Hepatocyte (in vitro differentiated cells): Measurements from ENCODE around the gene RNF17.

Experiments used
- EZH2 ChIP-seq: fragments of 200-600 bp; sonication (generic); IDR thresholded peaks from 2 replicates; pipeline ENCODE4 v1.6.1; 2016; ENCODE audit warnings: antibody characterized with exemption, mild to moderate bottlenecking, borderline replicate concordance
- TF ChIP-seq, protein P1 (sequence below): fragments of 200-600 bp; sonication (generic); IDR thresholded peaks from 2 replicates; pipeline ENCODE4 v1.5.1; 2016; ENCODE audit warnings: antibody characterized with exemption, mild to moderate bottlenecking; ENCODE audit not compliant: poor library complexity

DNA sequence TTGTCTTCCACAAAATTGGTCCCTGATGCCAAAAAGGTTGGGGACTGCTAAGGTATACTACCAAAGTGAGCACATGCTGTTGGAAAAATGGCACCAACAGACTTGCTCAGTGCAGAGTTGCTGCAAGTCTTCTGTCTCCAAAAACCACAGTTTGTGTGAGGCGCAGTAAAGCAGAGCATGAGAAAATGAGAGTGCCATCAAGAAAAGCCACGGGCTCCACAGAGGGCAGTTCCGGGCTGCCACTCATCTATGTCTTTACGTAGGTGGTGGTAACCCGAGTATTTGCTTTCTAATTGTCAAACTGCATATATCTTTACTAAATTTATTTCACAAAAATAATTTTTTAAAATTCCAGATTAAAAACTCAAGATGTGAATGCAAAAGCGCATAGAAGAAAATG is 123.8 kb downstream of the RNF17 start:
- TF ChIP-seq, protein P1, sequence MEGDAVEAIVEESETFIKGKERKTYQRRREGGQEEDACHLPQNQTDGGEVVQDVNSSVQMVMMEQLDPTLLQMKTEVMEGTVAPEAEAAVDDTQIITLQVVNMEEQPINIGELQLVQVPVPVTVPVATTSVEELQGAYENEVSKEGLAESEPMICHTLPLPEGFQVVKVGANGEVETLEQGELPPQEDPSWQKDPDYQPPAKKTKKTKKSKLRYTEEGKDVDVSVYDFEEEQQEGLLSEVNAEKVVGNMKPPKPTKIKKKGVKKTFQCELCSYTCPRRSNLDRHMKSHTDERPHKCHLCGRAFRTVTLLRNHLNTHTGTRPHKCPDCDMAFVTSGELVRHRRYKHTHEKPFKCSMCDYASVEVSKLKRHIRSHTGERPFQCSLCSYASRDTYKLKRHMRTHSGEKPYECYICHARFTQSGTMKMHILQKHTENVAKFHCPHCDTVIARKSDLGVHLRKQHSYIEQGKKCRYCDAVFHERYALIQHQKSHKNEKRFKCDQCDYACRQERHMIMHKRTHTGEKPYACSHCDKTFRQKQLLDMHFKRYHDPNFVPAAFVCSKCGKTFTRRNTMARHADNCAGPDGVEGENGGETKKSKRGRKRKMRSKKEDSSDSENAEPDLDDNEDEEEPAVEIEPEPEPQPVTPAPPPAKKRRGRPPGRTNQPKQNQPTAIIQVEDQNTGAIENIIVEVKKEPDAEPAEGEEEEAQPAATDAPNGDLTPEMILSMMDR: no peak
- no peak for TF ChIP-seq EZH2
